ENCODE results near the gene PCCA. TPM values are rescaled to one million over a fixed set of nuclear protein-coding genes. Genes with fewer than 3 reads are reported as not detected.

PCCA gene
- total and polyA plus RNA-seq, 12 donors: 27.6 to 176 (median 97.7) TPM

DNA sequence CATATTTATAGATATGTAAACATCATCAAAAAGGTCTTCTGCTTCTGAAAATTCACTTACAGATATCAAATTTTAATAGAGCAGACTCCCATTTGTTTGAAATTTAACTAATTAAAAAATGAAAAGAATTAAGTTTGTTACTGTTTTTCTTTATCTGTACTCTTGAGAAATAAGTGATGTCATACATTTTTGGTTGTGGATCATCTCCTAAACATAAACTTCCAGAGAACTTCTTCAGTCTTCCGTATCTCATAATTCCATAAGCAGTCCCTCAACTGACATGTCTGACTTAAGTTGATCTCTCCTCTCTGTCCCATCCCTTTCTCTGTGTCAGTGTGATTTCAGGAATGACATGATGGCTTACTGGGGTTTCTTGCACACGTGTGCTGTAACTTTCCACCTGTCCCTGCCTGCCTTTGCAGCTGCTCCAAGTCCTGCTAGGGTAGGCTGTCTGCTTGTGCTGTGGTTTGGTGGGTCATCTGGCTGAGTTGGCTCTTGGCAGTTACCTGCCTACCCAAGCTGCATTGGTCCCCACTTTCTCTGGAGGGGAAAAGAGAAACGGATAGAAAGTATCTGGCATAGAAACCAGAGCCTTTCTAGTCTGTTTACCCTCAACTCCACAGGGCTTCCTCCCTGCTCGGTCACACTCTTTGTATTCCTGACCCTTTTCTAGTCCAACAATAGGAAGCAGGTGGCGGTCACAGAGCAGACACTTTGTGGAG is 372.6 kb downstream of the PCCA start:
- WGBS, 4 donors: 88 to 90% (median 89%) methylated on average over 5 of the region's 5 CpGs
- intact Hi-C loops (cut with DNase I): no loop called here
- TF ChIP-seq POLR2A (IDR thresholded peaks at IDR 0.05): no peak
- TF ChIP-seq, protein P1, sequence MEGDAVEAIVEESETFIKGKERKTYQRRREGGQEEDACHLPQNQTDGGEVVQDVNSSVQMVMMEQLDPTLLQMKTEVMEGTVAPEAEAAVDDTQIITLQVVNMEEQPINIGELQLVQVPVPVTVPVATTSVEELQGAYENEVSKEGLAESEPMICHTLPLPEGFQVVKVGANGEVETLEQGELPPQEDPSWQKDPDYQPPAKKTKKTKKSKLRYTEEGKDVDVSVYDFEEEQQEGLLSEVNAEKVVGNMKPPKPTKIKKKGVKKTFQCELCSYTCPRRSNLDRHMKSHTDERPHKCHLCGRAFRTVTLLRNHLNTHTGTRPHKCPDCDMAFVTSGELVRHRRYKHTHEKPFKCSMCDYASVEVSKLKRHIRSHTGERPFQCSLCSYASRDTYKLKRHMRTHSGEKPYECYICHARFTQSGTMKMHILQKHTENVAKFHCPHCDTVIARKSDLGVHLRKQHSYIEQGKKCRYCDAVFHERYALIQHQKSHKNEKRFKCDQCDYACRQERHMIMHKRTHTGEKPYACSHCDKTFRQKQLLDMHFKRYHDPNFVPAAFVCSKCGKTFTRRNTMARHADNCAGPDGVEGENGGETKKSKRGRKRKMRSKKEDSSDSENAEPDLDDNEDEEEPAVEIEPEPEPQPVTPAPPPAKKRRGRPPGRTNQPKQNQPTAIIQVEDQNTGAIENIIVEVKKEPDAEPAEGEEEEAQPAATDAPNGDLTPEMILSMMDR (IDR thresholded peaks at IDR 0.05): no peak
- H3K27ac ChIP-seq: no peak overlapping the region
- no peak for DNase-seq
- no peaks in the 10 kb centered on the region for H3K36me3 ChIP-seq (replicated peaks in 1 of 2)
- no peaks in the 10 kb centered on the region for H3K4me1 ChIP-seq (replicated peaks in 1 of 2)
- no peaks in the 10 kb centered on the region for H3K27me3 ChIP-seq
- no peaks in the 10 kb centered on the region for H3K9me3 ChIP-seq (replicated peaks in 1 of 3)
- no peak overlapping the region for H3K4me3 ChIP-seq

DNA sequence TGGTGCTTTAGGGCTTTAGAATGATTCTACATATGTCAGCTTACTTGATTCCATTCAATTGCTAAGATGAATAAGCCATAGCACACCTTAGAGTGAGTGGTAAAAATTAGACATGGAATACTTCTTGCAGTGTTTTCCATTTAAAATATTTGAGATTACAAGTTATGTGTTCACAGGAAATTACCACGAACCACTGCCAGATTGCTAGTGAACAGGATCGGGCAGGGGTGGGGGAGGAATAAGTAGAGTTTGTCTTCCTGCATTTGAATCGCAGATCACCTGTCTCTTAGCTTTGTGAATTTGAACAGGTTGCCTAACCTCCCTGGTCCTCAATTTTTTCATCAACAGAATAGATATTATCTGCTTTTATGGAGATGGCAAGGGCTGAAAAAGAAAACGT is 375.1 kb downstream of the PCCA start:
- DNase-seq: no peak
- no peaks in the 10 kb centered on the region for H3K4me1 ChIP-seq (replicated peaks in 1 of 2)
- no peak overlapping the region for H3K4me3 ChIP-seq
- no peak overlapping the region for H3K27ac ChIP-seq
- WGBS, 4 donors: 68 to 77% (median 75%) methylated on average over 4 of the region's 4 CpGs
- H3K27me3 ChIP-seq: no peaks in the 10 kb centered on the region
- TF ChIP-seq, protein P1 (IDR thresholded peaks at IDR 0.05): no peak
- no peak for TF ChIP-seq POLR2A (IDR thresholded peaks at IDR 0.05)
- H3K9me3 ChIP-seq (replicated peaks in 1 of 3): no peaks in the 10 kb centered on the region
- intact Hi-C loops (cut with DNase I): no loop called here
- no peaks in the 10 kb centered on the region for H3K36me3 ChIP-seq (replicated peaks in 1 of 2)

DNA sequence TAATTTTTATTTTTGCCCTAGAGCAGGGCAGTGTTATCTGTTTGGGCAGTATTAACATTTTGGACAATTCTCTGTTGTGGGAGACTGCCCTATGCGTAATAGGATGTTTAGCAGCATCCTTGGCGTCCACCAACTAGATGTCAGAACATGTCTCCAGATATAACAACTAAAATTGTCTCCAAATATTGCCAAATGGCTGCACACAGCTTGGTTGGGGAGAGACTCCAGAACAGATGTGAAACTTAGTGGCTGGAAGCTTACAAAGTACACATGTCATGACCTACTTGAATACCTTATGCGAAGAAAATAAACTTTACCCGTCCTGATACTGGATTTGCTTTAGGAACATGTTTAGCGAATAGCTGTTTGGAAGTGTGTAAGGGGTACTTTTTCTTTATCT is 376.7 kb downstream of the PCCA start:
- Histone ChIP-seq H3K4me3 (no peak overlapping the region), H3K36me3 (replicated peaks in 1 of 2) (no peaks in the 10 kb centered on the region), H3K4me1 (replicated peaks in 1 of 2) (no peaks in the 10 kb centered on the region), H3K27ac (no peak overlapping the region), H3K9me3 (replicated peaks in 1 of 3) (no peaks in the 10 kb centered on the region), H3K27me3 (no peaks in the 10 kb centered on the region)
- TF ChIP-seq POLR2A (IDR thresholded peaks at IDR 0.05): no peak
- TF ChIP-seq, protein P1 (IDR thresholded peaks at IDR 0.05): no peak
- 90 to 95% (median 94%) methylated on average over 5 of the region's 5 CpGs for WGBS, 4 donors
- intact Hi-C loops (cut with DNase I): no loop called here
- DNase-seq: no peak

DNA sequence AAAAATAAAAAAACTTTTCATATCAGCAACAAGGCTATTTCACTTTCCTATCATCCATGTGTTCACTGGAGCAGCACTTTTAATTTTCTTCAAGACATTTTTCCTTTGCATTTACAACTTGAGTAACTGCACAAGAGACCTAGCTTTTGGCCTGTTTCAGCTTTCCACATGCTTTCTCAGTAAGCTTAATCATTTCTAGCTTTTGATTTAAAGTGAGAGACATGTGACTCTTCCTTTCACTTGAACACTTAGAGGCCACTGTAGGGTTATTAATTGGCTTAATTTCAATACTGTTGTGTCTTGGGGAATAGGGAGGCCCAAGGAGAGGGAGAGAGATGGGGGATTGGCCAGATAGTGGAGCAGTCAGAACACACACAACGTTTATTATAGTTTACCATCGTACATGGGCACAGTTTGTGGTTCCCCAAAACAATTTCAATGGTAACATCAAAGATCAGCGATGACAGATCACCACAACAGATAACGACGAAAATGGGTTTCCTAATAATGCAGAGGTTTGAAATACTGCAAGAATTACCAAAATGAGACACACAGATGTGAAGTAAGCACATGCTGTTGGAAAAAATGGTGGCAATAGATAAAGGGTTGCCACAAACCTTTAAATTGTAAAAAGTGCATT is 382.1 kb downstream of the PCCA start:
- Histone ChIP-seq H3K27me3 (no peaks in the 10 kb centered on the region), H3K36me3 (replicated peaks in 1 of 2) (no peaks in the 10 kb centered on the region), H3K4me3 (no peak overlapping the region), H3K27ac (no peak overlapping the region), H3K4me1 (replicated peaks in 1 of 2) (no peaks in the 10 kb centered on the region), H3K9me3 (replicated peaks in 1 of 3) (no peaks in the 10 kb centered on the region)
- no peak for DNase-seq
- no peak for TF ChIP-seq POLR2A (IDR thresholded peaks at IDR 0.05)
- TF ChIP-seq, protein P1 (IDR thresholded peaks at IDR 0.05): no peak
- WGBS, 4 donors: 73 to 92% (median 87%) methylated on average over 5 of the region's 5 CpGs
- intact Hi-C loops (cut with DNase I): no loop called here

Data from adrenal gland (tissue), 12 donors.